Mesendoderm (in vitro differentiated cells): ENCODE measurements around the gene IL13.

Experiments
- DNase-seq: peaks from one replicate; pipeline ENCODE4 v3.0.0; 2013
- H2AK5ac ChIP-seq: 2 replicates; pipeline ENCODE4 v1.6.1; 2013; ENCODE audit warnings: low read length, inconsistent platforms
- H2BK120ac ChIP-seq: 2 replicates; pipeline ENCODE4 v1.6.1; 2013; ENCODE audit warnings: low read depth, mild to moderate bottlenecking, low read length, moderate library complexity, mixed read lengths
- H2BK15ac ChIP-seq: replicated peaks from 2 replicates; pipeline ENCODE4 v1.6.1; 2013; ENCODE audit warnings: low read depth, mild to moderate bottlenecking, moderate library complexity
- H2BK5ac ChIP-seq: 2 replicates; pipeline ENCODE4 v1.6.1; 2013; ENCODE audit warnings: low read length, inconsistent platforms
- H3K18ac ChIP-seq: 2 replicates; pipeline ENCODE4 v1.6.1; 2013; ENCODE audit warnings: mild to moderate bottlenecking, low read length, mixed read lengths
- H3K23ac ChIP-seq: one replicate; pipeline ENCODE4 v1.6.1; 2013; ENCODE audit warnings: low read length
- H3K27ac ChIP-seq: 2 replicates; pipeline ENCODE4 v1.5.1; 2013; ENCODE audit warnings: low read depth, mild to moderate bottlenecking, inconsistent platforms, low read length, moderate library complexity
- H3K27me3 ChIP-seq: 2 replicates; pipeline ENCODE4 v1.6.1; 2013; ENCODE audit warnings: low read length, control low read depth, mild to moderate bottlenecking, inconsistent platforms; ENCODE audit not compliant: insufficient read depth, poor library complexity
- H3K36me3 ChIP-seq: 2 replicates; pipeline ENCODE4 v1.6.1; 2013; ENCODE audit warnings: low read length, inconsistent platforms; ENCODE audit not compliant: control insufficient read depth, insufficient read depth
- H3K4ac ChIP-seq: one replicate; pipeline ENCODE4 v1.6.1; 2013; ENCODE audit warnings: low read depth, mild to moderate bottlenecking, low read length, moderate library complexity
- H3K4me1 ChIP-seq: 2 replicates; pipeline ENCODE4 v1.6.1; 2013; ENCODE audit warnings: low read depth, low read length, inconsistent platforms; ENCODE audit not compliant: control insufficient read depth
- H3K4me2 ChIP-seq: 2 replicates; pipeline ENCODE4 v1.6.1; 2013; ENCODE audit warnings: low read length
- H3K4me3 ChIP-seq: 2 replicates; pipeline ENCODE4 v1.5.1; 2013; ENCODE audit warnings: mild to moderate bottlenecking, low read length
- H3K56ac ChIP-seq: one replicate; pipeline ENCODE4 v1.6.1; 2013; ENCODE audit warnings: low read length
- H3K79me1 ChIP-seq: 2 replicates; pipeline ENCODE4 v1.6.1; 2013; ENCODE audit warnings: low read length, inconsistent platforms
- H3K79me2 ChIP-seq: 2 replicates; pipeline ENCODE4 v1.6.1; 2013; ENCODE audit warnings: mild to moderate bottlenecking, low read length; ENCODE audit not compliant: control insufficient read depth, insufficient read depth
- H3K9ac ChIP-seq: 2 replicates; pipeline ENCODE4 v1.6.1; 2013; ENCODE audit warnings: low read length, inconsistent platforms
- H4K5ac ChIP-seq: one replicate; pipeline ENCODE4 v1.6.1; 2013; ENCODE audit warnings: low read length
- H4K8ac ChIP-seq: one replicate; pipeline ENCODE4 v1.6.1; 2013; ENCODE audit warnings: low read depth, mild to moderate bottlenecking, control low read depth, low read length, moderate library complexity
- WGBS: extraction: QIAGEN DNeasy Blood & Tissue Kit; methylation state at CpG from one replicate; pipeline ENCODE4 v1.1.7; 2013; ENCODE audit warnings: low lambda C conversion rate, missing lambda C conversion rate; ENCODE audit not compliant: insufficient coverage; ENCODE audit errors: extremely low coverage; 5-methylcytosine and 5-hydroxymethylcytosine counted together

Gene IL13

GRCh38 chr5:132681476-132681831, 23.5 kb downstream of the IL13 start:
- WGBS: no CpG with 5 or more reads among the region's 2 CpGs
- Histone ChIP-seq H3K18ac (no peak overlapping the region), H4K8ac (no peak overlapping the region), H2BK5ac (no peak overlapping the region), H3K27me3 (no peaks in the 10 kb centered on the region), H3K56ac (no peak overlapping the region), H3K4me2 (no peak overlapping the region), H3K23ac (no peak overlapping the region), H3K79me1 (no peaks in the 10 kb centered on the region), H2BK120ac (no peak overlapping the region), H3K36me3 (no peaks in the 10 kb centered on the region), H4K5ac (no peak overlapping the region), H3K4me1 (no peaks in the 10 kb centered on the region), H3K79me2 (no peaks in the 10 kb centered on the region), H3K27ac (no peak overlapping the region), H3K9ac (no peak overlapping the region), H3K4ac (no peak overlapping the region), H3K4me3 (no peak overlapping the region), H2AK5ac (no peak overlapping the region), H2BK15ac (no peak overlapping the region)
- DNase-seq: no peak

- no peaks in the 10 kb centered on the region for H3K79me1 ChIP-seq
- H2BK5ac ChIP-seq: no peak overlapping the region
- H3K18ac ChIP-seq: no peak overlapping the region
- no peak overlapping the region for H3K4me2 ChIP-seq
- H3K36me3 ChIP-seq: no peaks in the 10 kb centered on the region
- H3K79me2 ChIP-seq: no peaks in the 10 kb centered on the region
- H3K4ac ChIP-seq: no peak overlapping the region
- no peaks in the 10 kb centered on the region for H3K27me3 ChIP-seq
- no peak overlapping the region for H3K9ac ChIP-seq
- no peak overlapping the region for H2AK5ac ChIP-seq
- H3K23ac ChIP-seq: no peak overlapping the region
- no peak overlapping the region for H3K4me3 ChIP-seq
- H2BK15ac ChIP-seq: no peak overlapping the region
- H3K4me1 ChIP-seq: no peaks in the 10 kb centered on the region
- H3K27ac ChIP-seq: no peak overlapping the region
- DNase-seq: no peak
- no peak overlapping the region for H4K8ac ChIP-seq
- H2BK120ac ChIP-seq: no peak overlapping the region
- no peak overlapping the region for H3K56ac ChIP-seq
- no CpG with 5 or more reads among the region's 4 CpGs for WGBS
- H4K5ac ChIP-seq: no peak overlapping the region
These were observed 24.0 kb downstream of the IL13 start for GRCh38 chr5:132681983-132682382.

GRCh38 chr5:132684491-132684890, 26.5 kb downstream of the IL13 start:
- no peaks in the 10 kb centered on the region for H3K79me1 ChIP-seq
- no peak overlapping the region for H3K56ac ChIP-seq
- no peak overlapping the region for H3K27ac ChIP-seq
- H3K79me2 ChIP-seq: no peaks in the 10 kb centered on the region
- H3K18ac ChIP-seq: no peak overlapping the region
- H2BK15ac ChIP-seq: no peak overlapping the region
- H3K23ac ChIP-seq: no peak overlapping the region
- no CpG with 5 or more reads among the region's 6 CpGs for WGBS
- DNase-seq: no peak
- no peak overlapping the region for H2AK5ac ChIP-seq
- H3K4me3 ChIP-seq: no peak overlapping the region
- H3K4me1 ChIP-seq: no peaks in the 10 kb centered on the region
- no peak overlapping the region for H2BK5ac ChIP-seq
- H3K4ac ChIP-seq: no peak overlapping the region
- no peak overlapping the region for H2BK120ac ChIP-seq
- no peak overlapping the region for H4K8ac ChIP-seq
- no peak overlapping the region for H3K9ac ChIP-seq
- H3K27me3 ChIP-seq: no peaks in the 10 kb centered on the region
- H3K4me2 ChIP-seq: no peak overlapping the region
- H3K36me3 ChIP-seq: no peaks in the 10 kb centered on the region
- H4K5ac ChIP-seq: no peak overlapping the region

GRCh38 chr5:132684922-132685720, 27.1 kb downstream of the IL13 start:
- H3K27ac ChIP-seq: no peak overlapping the region
- H3K56ac ChIP-seq: no peak overlapping the region
- no peak overlapping the region for H2BK15ac ChIP-seq
- no peak overlapping the region for H2BK120ac ChIP-seq
- no peak overlapping the region for H2AK5ac ChIP-seq
- no peak overlapping the region for H2BK5ac ChIP-seq
- H3K36me3 ChIP-seq: no peaks in the 10 kb centered on the region
- H3K4me3 ChIP-seq: no peak overlapping the region
- no CpG with 5 or more reads among the region's 12 CpGs for WGBS
- no peak for DNase-seq
- no peak overlapping the region for H3K4me2 ChIP-seq
- no peaks in the 10 kb centered on the region for H3K79me2 ChIP-seq
- H4K5ac ChIP-seq: no peak overlapping the region
- no peaks in the 10 kb centered on the region for H3K27me3 ChIP-seq
- H3K4me1 ChIP-seq: no peaks in the 10 kb centered on the region
- no peaks in the 10 kb centered on the region for H3K79me1 ChIP-seq
- H3K23ac ChIP-seq: no peak overlapping the region
- H4K8ac ChIP-seq: no peak overlapping the region
- no peak overlapping the region for H3K4ac ChIP-seq
- no peak overlapping the region for H3K18ac ChIP-seq
- no peak overlapping the region for H3K9ac ChIP-seq

- WGBS: no CpG with 5 or more reads among the region's 3 CpGs
These were observed 28.2 kb downstream of the IL13 start for GRCh38 chr5:132686193-132686592.

GRCh38 chr5:132687995-132688394, 30.0 kb downstream of the IL13 start:
- Histone ChIP-seq H3K4me3 (no peak overlapping the region), H3K27ac (no peak overlapping the region), H3K4me2 (no peak overlapping the region), H4K8ac (no peak overlapping the region), H4K5ac (no peak overlapping the region), H3K18ac (no peak overlapping the region), H3K27me3 (no peaks in the 10 kb centered on the region), H2AK5ac (no peak overlapping the region), H3K79me2 (no peaks in the 10 kb centered on the region), H3K36me3 (no peaks in the 10 kb centered on the region), H3K4me1 (no peaks in the 10 kb centered on the region), H2BK15ac (no peak overlapping the region), H3K23ac (no peak overlapping the region), H3K56ac (no peak overlapping the region), H3K4ac (no peak overlapping the region), H3K79me1 (no peaks in the 10 kb centered on the region), H2BK120ac (no peak overlapping the region), H2BK5ac (no peak overlapping the region), H3K9ac (no peak overlapping the region)
- no CpG with 5 or more reads among the region's 5 CpGs for WGBS
- no peak for DNase-seq

More at GRCh38 chr5:132686193-132686592, 28.2 kb downstream of the IL13 start:
- H3K27ac ChIP-seq: no peak overlapping the region
- H3K4me1 ChIP-seq: no peaks in the 10 kb centered on the region
- H3K27me3 ChIP-seq: no peaks in the 10 kb centered on the region
- DNase-seq: no peak
- H3K4me2 ChIP-seq: no peak overlapping the region
- no peaks in the 10 kb centered on the region for H3K79me2 ChIP-seq
- H3K9ac ChIP-seq: no peak overlapping the region
- no peaks in the 10 kb centered on the region for H3K79me1 ChIP-seq
- no peak overlapping the region for H2BK15ac ChIP-seq
- no peak overlapping the region for H3K4me3 ChIP-seq
- H4K5ac ChIP-seq: no peak overlapping the region
- no peak overlapping the region for H4K8ac ChIP-seq
- no peak overlapping the region for H3K56ac ChIP-seq
- no peak overlapping the region for H3K4ac ChIP-seq
- H2BK120ac ChIP-seq: no peak overlapping the region
- H3K23ac ChIP-seq: no peak overlapping the region
- H2BK5ac ChIP-seq: no peak overlapping the region
- no peak overlapping the region for H2AK5ac ChIP-seq
- no peaks in the 10 kb centered on the region for H3K36me3 ChIP-seq
- no peak overlapping the region for H3K18ac ChIP-seq
